PC-3 (cell line): ENCODE measurements around the gene FBXO34. TPM values are rescaled to one million over a fixed set of nuclear protein-coding genes. Genes with fewer than 3 reads are reported as not detected.

Source experiments
- ATAC-seq: fragments of 200-7000 bp; cut with Tn5 transposase; 2 replicates; pipeline ENCODE4 v1.9.1; 2020; ENCODE audit warnings: mild to moderate bottlenecking, moderate library complexity
- BruUV-seq: library from RNA; stranded (reverse); fragments of 400-500 nt; replicated peaks from 2 replicates; lab custom pipeline; 2021; lab: Mats Ljungman, UMichigan
- CTCF ChIA-PET: fragments of 300-600 bp; sonication (Branson Sonifier 250); formaldehyde crosslinking; loops from one replicate; lab custom pipeline; 2022; ENCODE audit warnings: antibody characterized with exemption; lab: Charles Lee
- POLR2A ChIA-PET: fragments of 300-600 bp; sonication (Branson Sonifier 250); formaldehyde crosslinking; loops from one replicate; lab custom pipeline; 2022; ENCODE audit warnings: antibody characterized with exemption; ENCODE audit not compliant: unreplicated experiment; lab: Charles Lee
- DNase-seq: peaks from one replicate; pipeline ENCODE4 v3.0.0-alpha.2; 2015
- H2AFZ ChIP-seq: fragments of 300-600 bp; sonication (generic); 2 replicates; pipeline ENCODE4 v1.6.0; 2016; ENCODE audit warnings: antibody characterized with exemption, low read length
- H3F3A ChIP-seq: fragments of 300-600 bp; sonication (generic); one replicate; pipeline ENCODE4 v1.6.0; 2017; ENCODE audit warnings: antibody characterized with exemption, low read length, control low read depth, mild to moderate bottlenecking; ENCODE audit not compliant: unreplicated experiment
- H3K27ac ChIP-seq: fragments of 300-600 bp; sonication (generic); 2 replicates; pipeline ENCODE4 v1.5.1; 2016; ENCODE audit warnings: mild to moderate bottlenecking, low read length
- H3K27me3 ChIP-seq: fragments of 300-600 bp; sonication (generic); 2 replicates; pipeline ENCODE4 v1.6.1; 2016; ENCODE audit warnings: low read length, mixed read lengths
- H3K36me3 ChIP-seq: fragments of 300-600 bp; sonication (generic); 2 replicates; pipeline ENCODE4 v1.6.1; 2016; ENCODE audit warnings: low read depth, mixed run types, low read length, mixed read lengths
- H3K4me1 ChIP-seq: fragments of 300-600 bp; sonication (generic); 2 replicates; pipeline ENCODE4 v1.5.1; 2016; ENCODE audit warnings: low read length; ENCODE audit not compliant: insufficient read depth
- H3K4me2 ChIP-seq: fragments of 300-600 bp; sonication (generic); 2 replicates; pipeline ENCODE4 v1.6.0; 2016; ENCODE audit warnings: low read length
- H3K4me3 ChIP-seq: fragments of 300-600 bp; sonication (generic); 2 replicates; pipeline ENCODE4 v1.5.1; 2016; ENCODE audit warnings: mild to moderate bottlenecking, low read length, mixed read lengths
- H3K79me2 ChIP-seq: fragments of 300-600 bp; sonication (generic); 2 replicates; pipeline ENCODE4 v1.6.1; 2017; ENCODE audit warnings: low read length, mixed read lengths
- H3K9ac ChIP-seq: fragments of 300-600 bp; sonication (generic); 2 replicates; pipeline ENCODE4 v1.6.0; 2016; ENCODE audit warnings: mild to moderate bottlenecking, low read length
- H3K9me2 ChIP-seq: fragments of 300-600 bp; sonication (generic); replicated peaks from 2 replicates; pipeline ENCODE4 v1.6.1; 2016; ENCODE audit warnings: mixed run types, low read length, mixed read lengths
- H3K9me3 ChIP-seq: fragments of 300-600 bp; sonication (generic); 2 replicates; pipeline ENCODE4 v1.6.1; 2016; ENCODE audit warnings: low read length, mixed read lengths
- H4K20me1 ChIP-seq: fragments of 300-600 bp; sonication (generic); 2 replicates; pipeline ENCODE4 v1.6.1; 2016; ENCODE audit warnings: low read length, mixed read lengths
- CTCF ChIP-seq: fragments of 300-600 bp; sonication (generic); conservative IDR thresholded peaks from 2 replicates; pipeline ENCODE4 v1.5.1; 2017; ENCODE audit warnings: antibody characterized with exemption, low read depth, mild to moderate bottlenecking, low read length
- EZH2 ChIP-seq: fragments of 300-600 bp; sonication (generic); IDR thresholded peaks from one replicate; pipeline ENCODE4 v1.6.1; 2017; ENCODE audit warnings: antibody characterized with exemption, mild to moderate bottlenecking, low read length; ENCODE audit not compliant: unreplicated experiment
- EZH2phosphoT487 ChIP-seq: fragments of 300-600 bp; sonication (generic); IDR thresholded peaks from 2 replicates; pipeline ENCODE4 v1.6.1; 2018; ENCODE audit warnings: mild to moderate bottlenecking, antibody characterized with exemption, low read length, borderline replicate concordance
- intact Hi-C: fragments of 100-400 bp; cut with micrococcal nuclease; formaldehyde crosslinking; loops from 2 replicates; pipeline ENCODE4 v1.9.0; 2023
- total RNA-seq: library from RNA; depleted of rRNA; stranded (reverse); fragments of >200 nt; gene quantifications from 2 replicates; pipeline ENCODE4 v1.2.3, GENCODE V29; 2014

FBXO34 gene
- total RNA-seq, 1 experiment from 2014 or later, result 35.9 TPM

- POLR2A ChIA-PET, result interaction anchor here (0.6 kb wide), 1 partner anchor 8 kb away, joined by 3 read pairs; no protein-coding TSS in a partner anchor
- Histone ChIP-seq H3F3A (peaks cover under 1% of the 10 kb centered on the region), H3K27me3 (no peaks in the 10 kb centered on the region), H2AFZ (no peak overlapping the region), H3K4me1 (peaks cover 25% of the 10 kb centered on the region), H3K79me2 (no peaks in the 10 kb centered on the region), H3K4me3 (no peak overlapping the region), H3K9me2 (no peaks in the 10 kb centered on the region), H3K4me2 (no peak overlapping the region), H4K20me1 (no peaks in the 10 kb centered on the region), H3K9ac (no peak overlapping the region), H3K36me3 (peaks cover 26% of the 10 kb centered on the region), H3K27ac (no peak overlapping the region), H3K9me3 (no peaks in the 10 kb centered on the region)
- intact Hi-C loops, result no loop called here
- CTCF ChIA-PET, result no interaction called here
- ATAC-seq (no peak), DNase-seq (no peak)
- TF ChIP-seq EZH2phosphoT487 (no peak), CTCF (no peak), EZH2 (no peak)
- BruUV-seq, result no TSS peak
These were observed 99.7 kb downstream of the FBXO34 start for GRCh38 chr14:55370883-55371455.

- DNase-seq (no peak), ATAC-seq (no peak)
- Histone ChIP-seq H2AFZ (no peak overlapping the region), H3K9ac (no peak overlapping the region), H3K4me1 (peaks cover 13% of the 10 kb centered on the region), H3K27ac (no peak overlapping the region), H3K9me2 (no peaks in the 10 kb centered on the region), H3K9me3 (no peaks in the 10 kb centered on the region), H3F3A (no peaks in the 10 kb centered on the region), H3K4me2 (no peak overlapping the region), H3K79me2 (no peaks in the 10 kb centered on the region), H4K20me1 (no peaks in the 10 kb centered on the region), H3K27me3 (no peaks in the 10 kb centered on the region), H3K4me3 (no peak overlapping the region), H3K36me3 (peaks cover 38% of the 10 kb centered on the region)
- intact Hi-C loops, result no loop called here
- TF ChIP-seq CTCF, result no peak
- TF ChIP-seq EZH2phosphoT487, result no peak
- TF ChIP-seq EZH2, result no peak
- ChIA-PET CTCF (interaction anchor here (0.6 kb wide), 1 partner anchor 50 kb away, joined by 3 read pairs; no protein-coding TSS in a partner anchor), POLR2A (no interaction called here)
- BruUV-seq, result no TSS peak
These were observed 101.2 kb downstream of the FBXO34 start for GRCh38 chr14:55372423-55372822.

GRCh38 chr14:55372825-55373224 lies 101.6 kb downstream of the FBXO34 start:
- POLR2A ChIA-PET, result no interaction called here

More at GRCh38 chr14:55372825-55373224, 101.6 kb downstream of the FBXO34 start:
- DNase-seq (no peak), ATAC-seq (no peak)
- H3K9me3 ChIP-seq, result no peaks in the 10 kb centered on the region
- CTCF ChIA-PET, result interaction anchor here (0.6 kb wide), 1 partner anchor 49 kb away, joined by 3 read pairs; no protein-coding TSS in a partner anchor
- no peak overlapping the region for H3K27ac ChIP-seq
- H3K4me3 ChIP-seq, result no peak overlapping the region
- TF ChIP-seq EZH2phosphoT487 (no peak), EZH2 (no peak), CTCF (no peak)
- H2AFZ ChIP-seq, result no peak overlapping the region
- no peak overlapping the region for H3K9ac ChIP-seq
- H3K27me3 ChIP-seq, result no peaks in the 10 kb centered on the region
- H3K79me2 ChIP-seq, result no peaks in the 10 kb centered on the region
- no peaks in the 10 kb centered on the region for H4K20me1 ChIP-seq
- intact Hi-C loops, result no loop called here
- peaks cover 36% of the 10 kb centered on the region for H3K36me3 ChIP-seq
- H3F3A ChIP-seq, result no peaks in the 10 kb centered on the region
- H3K4me1 ChIP-seq, result peaks cover 13% of the 10 kb centered on the region
- no peak overlapping the region for H3K4me2 ChIP-seq
- no TSS peak for BruUV-seq
- no peaks in the 10 kb centered on the region for H3K9me2 ChIP-seq
